Ovary (tissue), 9 donors: ENCODE measurements around the gene LMNTD2. TPM values are rescaled to one million over a fixed set of nuclear protein-coding genes. Genes with fewer than 3 reads are reported as not detected.

Source experiments
- DNase-seq, 5 donors: peaks; one replicate each; pipeline ENCODE4 v3.0.0-alpha.2; 2019 to 2020
- H3K27ac ChIP-seq, 2 donors: fragments of 200-600 bp; one replicate each; pipeline versions ENCODE4 v1.5.1 to v1.8.0; 2019 to 2022
- H3K27me3 ChIP-seq: fragments of 200-600 bp; one replicate; pipeline ENCODE4 v1.8.0; 2022
- H3K36me3 ChIP-seq: fragments of 200-600 bp; sonication (generic); one replicate; pipeline ENCODE4 v1.5.1; 2019
- H3K4me1 ChIP-seq: one replicate; pipeline ENCODE4 v1.8.1; 2013; ENCODE audit warnings: mild to moderate bottlenecking, moderate library complexity; ENCODE audit not compliant: insufficient read depth
- H3K4me3 ChIP-seq: fragments of 200-600 bp; sonication (generic); one replicate; pipeline ENCODE4 v1.5.1; 2017
- H3K9me3 ChIP-seq, 2 donors: fragments of 200-600 bp in 1 of 2; sonication (generic) in 1 of 2; one replicate each; pipeline versions ENCODE4 v1.5.1 to v1.8.1; 2013 to 2019; ENCODE audit warnings: mild to moderate bottlenecking in 1 of 2, moderate library complexity in 1 of 2
- CTCF ChIP-seq, 3 donors: fragments of 450-650 bp in 2 of 3; fragments of 200-600 bp in 1 of 3; IDR thresholded peaks; one replicate each; pipeline versions ENCODE4 v1.5.1 to v1.8.0; 2016 to 2022; ENCODE audit warnings: antibody characterized with exemption in 3 of 3, mild to moderate bottlenecking in 1 of 3
- EP300 ChIP-seq: sonication (generic); formaldehyde crosslinking; IDR thresholded peaks from one replicate; pipeline ENCODE4 v1.6.1; 2017; ENCODE audit warnings: antibody characterized with exemption
- POLR2A ChIP-seq: fragments of 450-650 bp; IDR thresholded peaks from one replicate; pipeline ENCODE4 v1.6.1; 2017; ENCODE audit warnings: antibody characterized with exemption, mild to moderate bottlenecking, moderate library complexity
- WGBS, 3 donors: extraction: QIAGEN DNeasy Blood & Tissue Kit in 1 of 3; methylation state at CpG; one replicate each; pipeline versions ENCODE4 v1.1.5 to v1.1.7; 2013 to 2017; 5-methylcytosine and 5-hydroxymethylcytosine counted together
- intact Hi-C, 4 donors: fragments of 100-400 bp; cut with DNase I; formaldehyde crosslinking; loops; one replicate each; pipeline versions ENCODE4 v1.11.0 to v1.15.1; 2022 to 2023
- polyA plus RNA-seq, 2 donors: library from polyadenylated mRNA; stranded (reverse); fragments of 200-250 nt in 1 of 2; fragments of 350-450 nt in 1 of 2; fragmentation: Illumina TruSeq in 1 of 2; extraction: RNeasy Lipid Tissue Mini Kit (QIAGEN cat#74804) in 1 of 2; gene quantifications; one replicate each; pipeline ENCODE4 v1.2.3, GENCODE V29; 2013 to 2014
- total RNA-seq, 7 donors: library from RNA; depleted of rRNA in 2 of 7; stranded (reverse); fragments of >200 nt in 2 of 7; fragmentation: NEBNext Ultra II Directional in 3 of 7; extraction: Animal tissue kit (Norgen Biotek cat#: 25700) in 3 of 7; gene quantifications; one replicate each; pipeline versions ENCODE4 v1.1.0 to v1.2.4, GENCODE V29; 2016 to 2023
- donor health status: DM: no; HTN: no; CAD: no; lungs with moderate emphysema.
- donor health status: DM: no; HTN: no; CAD: no.
- donor health status: Bipolar disorder and iron deficiency.
- donor health status: DM: yes; HTN: yes; CAD: no.
- donor health status: DM: no; HTN: no; CAD: no.
- donor health status: DM: yes; HTN: yes; CAD: no.

The LMNTD2 gene
- total and polyA plus RNA-seq, 9 donors, result 0.70 to 7.6 (median 1.2) TPM; not detected in 1

- 56 to 64% (median 61%) methylated on average over 15 to 29 of the region's 29 CpGs for WGBS, 3 donors
- H3K9me3 ChIP-seq, result no peaks in the 10 kb centered on the region
- no peaks in the 10 kb centered on the region for H3K4me1 ChIP-seq
- H3K4me3 ChIP-seq, result no peak overlapping the region
- DNase-seq, result no peak
- TF ChIP-seq EP300, result no peak
- no peak for TF ChIP-seq POLR2A
- no peak for TF ChIP-seq CTCF (IDR thresholded peaks at IDR 0.05)
- no peaks in the 10 kb centered on the region for H3K36me3 ChIP-seq
- intact Hi-C loops, result no loop called here
- no peak overlapping the region for H3K27ac ChIP-seq
- H3K27me3 ChIP-seq, result no peaks in the 10 kb centered on the region
Measured at GRCh38 chr11:528815-529727, 31.5 kb downstream of the LMNTD2 start.

- DNase-seq, result no peak
- Histone ChIP-seq H3K9me3 (no peaks in the 10 kb centered on the region), H3K4me3 (no peak overlapping the region), H3K27me3 (no peaks in the 10 kb centered on the region), H3K27ac (no peak overlapping the region), H3K4me1 (no peaks in the 10 kb centered on the region), H3K36me3 (no peaks in the 10 kb centered on the region)
- intact Hi-C loops, result no loop called here
- 71 to 88% (median 73%) methylated on average over 14 to 30 of the region's 30 CpGs for WGBS, 3 donors
- TF ChIP-seq CTCF (IDR thresholded peaks at IDR 0.05), result no peak
Measured at GRCh38 chr11:528166-528814, 32.2 kb downstream of the LMNTD2 start.

- H3K4me1 ChIP-seq, result no peaks in the 10 kb centered on the region
- no peak overlapping the region for H3K4me3 ChIP-seq
- WGBS, 3 donors, result 53 to 72% (median 69%) methylated on average over 17 of the region's 17 CpGs
- TF ChIP-seq POLR2A, result no peak
- no peak for TF ChIP-seq EP300
- TF ChIP-seq CTCF (IDR thresholded peaks at IDR 0.05), result no peak
- H3K36me3 ChIP-seq, result no peaks in the 10 kb centered on the region
- no peak for DNase-seq
- intact Hi-C loops, result no loop called here
- H3K9me3 ChIP-seq, result no peaks in the 10 kb centered on the region
- no peak overlapping the region for H3K27ac ChIP-seq
- H3K27me3 ChIP-seq, result no peaks in the 10 kb centered on the region
Measured at GRCh38 chr11:526192-526591, 34.3 kb downstream of the LMNTD2 start.

- no peaks in the 10 kb centered on the region for H3K27me3 ChIP-seq
- no peaks in the 10 kb centered on the region for H3K36me3 ChIP-seq
- H3K4me3 ChIP-seq, result no peak overlapping the region
- H3K9me3 ChIP-seq, result no peaks in the 10 kb centered on the region
- no peak overlapping the region for H3K27ac ChIP-seq
- no peaks in the 10 kb centered on the region for H3K4me1 ChIP-seq
- DNase-seq, result no peak
- TF ChIP-seq EP300 (no peak), CTCF (IDR thresholded peaks at IDR 0.05) (no peak)
- intact Hi-C loops, result no loop called here
- 78 to 91% (median 86%) methylated on average over 10 of the region's 10 CpGs for WGBS, 3 donors
Measured at GRCh38 chr11:521177-521688, 39.3 kb downstream of the LMNTD2 start.
